Stomach (tissue), 9 donors: ENCODE results near the gene MEIOC. TPM values are rescaled to one million over a fixed set of nuclear protein-coding genes. Genes with fewer than 3 reads are reported as not detected.
A peak's percentile ranks its signal among the peaks of the same experiment; 100 is the strongest.

Experiments
- DNase-seq, 2 donors: peaks; one replicate each; pipeline versions ENCODE4 v3.0.0 to v3.0.0-alpha.2; 2013 to 2019
- H3K27ac ChIP-seq, 5 donors: fragments of 200-600 bp in 4 of 5; sonication (generic) in 4 of 5; one replicate each; pipeline ENCODE4 v1.5.1; 2013 to 2019; ENCODE audit warnings: mild to moderate bottlenecking in 1 of 5, moderate library complexity in 1 of 5
- H3K27me3 ChIP-seq, 3 donors: fragments of 200-600 bp; sonication (generic); one replicate each; pipeline ENCODE4 v1.5.1; 2017 to 2019; ENCODE audit warnings: mixed run types in 1 of 3
- H3K36me3 ChIP-seq, 4 donors: fragments of 200-600 bp; sonication (generic); 1 replicate in 3 of 4; 2 replicates in 1 of 4; pipeline ENCODE4 v1.5.1; 2016 to 2019
- H3K4me1 ChIP-seq, 4 donors: fragments of 200-600 bp; sonication (generic); one replicate each; pipeline ENCODE4 v1.5.1; 2016 to 2019
- H3K4me3 ChIP-seq, 4 donors: fragments of 200-600 bp; sonication (generic) in 3 of 4; one replicate each; pipeline ENCODE4 v1.5.1; 2016 to 2019; ENCODE audit warnings: mild to moderate bottlenecking in 1 of 4
- H3K9me3 ChIP-seq, 4 donors: fragments of 200-600 bp; sonication (generic); one replicate each; pipeline ENCODE4 v1.5.1; 2016 to 2019
- EP300 ChIP-seq: sonication (generic); formaldehyde crosslinking; IDR thresholded peaks from one replicate; pipeline ENCODE4 v1.6.1; 2017; ENCODE audit warnings: antibody characterized with exemption
- POLR2A ChIP-seq, 4 donors: fragments of 450-650 bp; IDR thresholded peaks; one replicate each; pipeline ENCODE4 v1.6.1; 2016; ENCODE audit warnings: antibody characterized with exemption in 4 of 4, control low read depth in 2 of 4, mild to moderate bottlenecking in 1 of 4, moderate library complexity in 1 of 4
- POLR2AphosphoS5 ChIP-seq, 3 donors: sonication (generic); formaldehyde crosslinking; IDR thresholded peaks; one replicate each; pipeline ENCODE4 v1.6.1; 2016; ENCODE audit warnings: antibody characterized with exemption in 3 of 3
- WGBS, 5 donors: extraction: QIAGEN DNeasy Blood & Tissue Kit in 3 of 5; methylation state at CpG; one replicate each; pipeline versions ENCODE4 v1.1.5 to v1.1.7; 2013 to 2018; 5-methylcytosine and 5-hydroxymethylcytosine counted together
- intact Hi-C: fragments of 100-400 bp; cut with DNase I; formaldehyde crosslinking; loops from one replicate; pipeline ENCODE4 v1.15.1; 2023; ENCODE audit warnings: low total_unique reads
- polyA plus RNA-seq, 3 donors: library from polyadenylated mRNA; stranded (reverse); fragments of 200-250 nt; gene quantifications; one replicate each; pipeline ENCODE4 v1.2.3, GENCODE V29; 2013
- total RNA-seq, 5 donors: library from RNA; depleted of rRNA; stranded (reverse); fragments of >200 nt; gene quantifications; one replicate each; pipeline versions ENCODE4 v1.1.0 to v1.2.3, GENCODE V29; 2014 to 2016
- TF ChIP-seq, protein P1 (sequence below), 7 experiments: fragments of 450-650 bp in 4 of 7; fragments of 200-600 bp in 3 of 7; sonication (generic) in 3 of 7; IDR thresholded peaks; one replicate each; pipeline ENCODE4 v1.5.1; 2016 to 2019; ENCODE audit warnings: antibody characterized with exemption in 7 of 7, control low read depth in 2 of 7, mild to moderate bottlenecking in 1 of 7
- donor health status: healthy with polysubstance abuse.
- donor health status: Bipolar disorder and iron deficiency.
- donor health status: healthy.

MEIOC gene
- total and polyA plus RNA-seq, 8 donors = 0.03 TPM; not detected in 7

DNA sequence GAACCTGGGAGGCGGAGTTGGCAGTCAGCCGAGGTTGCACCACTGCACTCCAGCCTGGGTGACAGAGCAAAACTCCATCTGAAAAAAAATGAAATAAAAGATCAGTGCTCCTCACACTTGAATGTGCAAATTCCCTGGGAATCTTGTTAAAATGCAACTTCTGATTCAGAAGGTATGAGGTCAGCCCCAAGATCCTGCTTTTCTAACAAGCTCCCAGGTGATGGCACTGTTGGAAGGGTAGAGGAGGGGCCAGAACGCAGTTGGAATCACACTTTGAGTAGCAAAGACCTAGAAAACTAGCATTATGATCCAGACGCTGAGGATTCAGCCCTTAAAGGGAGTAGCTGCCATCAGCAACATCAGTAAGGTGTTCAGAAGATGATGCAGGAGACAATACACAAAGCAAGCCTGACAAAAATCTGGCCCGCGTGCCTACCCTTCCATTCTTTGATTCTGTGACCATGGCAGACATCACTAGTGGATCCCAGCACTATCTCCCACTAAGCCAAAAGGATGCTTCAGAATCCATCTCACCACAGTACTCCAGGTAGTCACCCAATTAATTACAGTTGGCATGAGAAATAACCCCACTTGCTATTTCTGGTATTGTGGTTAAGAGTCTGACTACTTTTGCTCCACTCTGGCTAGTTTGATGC lies 33.1 kb upstream of the MEIOC start:
- no peaks in the 10 kb centered on the region for H3K36me3 ChIP-seq
- H3K27ac ChIP-seq = no peak overlapping the region
- no peak overlapping the region for H3K4me3 ChIP-seq
- 74 to 91% (median 81%) methylated on average over 6 of the region's 6 CpGs for WGBS, 5 donors
- intact Hi-C loops = no loop called here
- peaks cover 0 to 2% (median 0%) of the 10 kb centered on the region in 4 donors for H3K4me1 ChIP-seq
- H3K27me3 ChIP-seq = peaks cover 0 to 18% (median 0%) of the 10 kb centered on the region in 3 donors
- TF ChIP-seq EP300 = no peak
- no peak for TF ChIP-seq POLR2A (IDR thresholded peaks at IDR 0.05)
- TF ChIP-seq, protein P1, sequence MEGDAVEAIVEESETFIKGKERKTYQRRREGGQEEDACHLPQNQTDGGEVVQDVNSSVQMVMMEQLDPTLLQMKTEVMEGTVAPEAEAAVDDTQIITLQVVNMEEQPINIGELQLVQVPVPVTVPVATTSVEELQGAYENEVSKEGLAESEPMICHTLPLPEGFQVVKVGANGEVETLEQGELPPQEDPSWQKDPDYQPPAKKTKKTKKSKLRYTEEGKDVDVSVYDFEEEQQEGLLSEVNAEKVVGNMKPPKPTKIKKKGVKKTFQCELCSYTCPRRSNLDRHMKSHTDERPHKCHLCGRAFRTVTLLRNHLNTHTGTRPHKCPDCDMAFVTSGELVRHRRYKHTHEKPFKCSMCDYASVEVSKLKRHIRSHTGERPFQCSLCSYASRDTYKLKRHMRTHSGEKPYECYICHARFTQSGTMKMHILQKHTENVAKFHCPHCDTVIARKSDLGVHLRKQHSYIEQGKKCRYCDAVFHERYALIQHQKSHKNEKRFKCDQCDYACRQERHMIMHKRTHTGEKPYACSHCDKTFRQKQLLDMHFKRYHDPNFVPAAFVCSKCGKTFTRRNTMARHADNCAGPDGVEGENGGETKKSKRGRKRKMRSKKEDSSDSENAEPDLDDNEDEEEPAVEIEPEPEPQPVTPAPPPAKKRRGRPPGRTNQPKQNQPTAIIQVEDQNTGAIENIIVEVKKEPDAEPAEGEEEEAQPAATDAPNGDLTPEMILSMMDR (IDR thresholded peaks at IDR 0.05) = no peak
- no peak for TF ChIP-seq POLR2AphosphoS5 (IDR thresholded peaks at IDR 0.05)
- no peaks in the 10 kb centered on the region for H3K9me3 ChIP-seq
- no peak for DNase-seq

DNA sequence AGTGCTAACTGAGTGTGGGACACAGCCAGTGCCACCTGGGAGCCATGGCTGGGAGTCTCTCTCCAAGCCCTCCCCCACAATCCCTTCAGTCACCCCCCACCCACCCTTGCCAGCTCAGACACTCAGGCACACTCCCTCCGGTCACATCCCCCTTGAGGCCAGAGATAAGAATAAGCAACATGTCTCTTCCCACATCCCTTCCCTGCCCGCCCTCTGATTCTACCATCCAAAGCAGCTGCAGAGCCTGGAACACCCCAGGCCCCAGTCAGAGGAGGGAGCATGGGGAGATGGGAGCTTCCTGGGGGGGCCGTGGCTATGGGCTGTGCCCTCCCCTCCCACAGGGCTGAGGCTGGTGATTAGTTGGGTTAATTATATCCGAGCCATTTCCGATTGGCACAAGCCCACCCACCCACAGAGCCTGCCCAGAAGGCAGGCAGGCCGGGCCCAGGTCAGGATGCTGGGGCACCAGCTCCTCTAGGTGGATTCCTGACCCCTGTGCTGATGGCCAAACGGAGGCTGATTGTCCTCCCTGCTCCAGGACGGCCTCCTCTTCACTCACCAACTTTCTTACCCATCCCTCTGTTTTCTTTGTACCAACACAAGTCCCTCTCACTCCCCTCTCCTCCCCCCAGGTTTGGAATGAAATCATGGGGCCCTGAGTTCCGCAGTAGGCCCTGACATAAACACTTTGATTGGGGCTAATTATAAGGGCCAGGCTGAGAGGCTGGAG lies 28.6 kb upstream of the MEIOC start:
- intact Hi-C loops = no loop called here
- no peak overlapping the region for H3K4me3 ChIP-seq
- H3K9me3 ChIP-seq = no peaks in the 10 kb centered on the region
- DNase-seq = no peak
- H3K27me3 ChIP-seq = peaks cover 0 to 26% (median 0%) of the 10 kb centered on the region in 3 donors
- TF ChIP-seq POLR2AphosphoS5 (IDR thresholded peaks at IDR 0.05) = no peak
- TF ChIP-seq, protein P1 (IDR thresholded peaks at IDR 0.05) = no peak
- no peak for TF ChIP-seq POLR2A (IDR thresholded peaks at IDR 0.05)
- no peak for TF ChIP-seq EP300
- H3K36me3 ChIP-seq = no peaks in the 10 kb centered on the region
- H3K4me1 ChIP-seq = peaks cover 0 to 4% (median 0%) of the 10 kb centered on the region in 4 donors
- 78 to 88% (median 81%) methylated on average over 7 to 9 of the region's 9 CpGs for WGBS, 5 donors
- H3K27ac ChIP-seq = peak overlapping the region in 1 of 5 donors; percentile 38

DNA sequence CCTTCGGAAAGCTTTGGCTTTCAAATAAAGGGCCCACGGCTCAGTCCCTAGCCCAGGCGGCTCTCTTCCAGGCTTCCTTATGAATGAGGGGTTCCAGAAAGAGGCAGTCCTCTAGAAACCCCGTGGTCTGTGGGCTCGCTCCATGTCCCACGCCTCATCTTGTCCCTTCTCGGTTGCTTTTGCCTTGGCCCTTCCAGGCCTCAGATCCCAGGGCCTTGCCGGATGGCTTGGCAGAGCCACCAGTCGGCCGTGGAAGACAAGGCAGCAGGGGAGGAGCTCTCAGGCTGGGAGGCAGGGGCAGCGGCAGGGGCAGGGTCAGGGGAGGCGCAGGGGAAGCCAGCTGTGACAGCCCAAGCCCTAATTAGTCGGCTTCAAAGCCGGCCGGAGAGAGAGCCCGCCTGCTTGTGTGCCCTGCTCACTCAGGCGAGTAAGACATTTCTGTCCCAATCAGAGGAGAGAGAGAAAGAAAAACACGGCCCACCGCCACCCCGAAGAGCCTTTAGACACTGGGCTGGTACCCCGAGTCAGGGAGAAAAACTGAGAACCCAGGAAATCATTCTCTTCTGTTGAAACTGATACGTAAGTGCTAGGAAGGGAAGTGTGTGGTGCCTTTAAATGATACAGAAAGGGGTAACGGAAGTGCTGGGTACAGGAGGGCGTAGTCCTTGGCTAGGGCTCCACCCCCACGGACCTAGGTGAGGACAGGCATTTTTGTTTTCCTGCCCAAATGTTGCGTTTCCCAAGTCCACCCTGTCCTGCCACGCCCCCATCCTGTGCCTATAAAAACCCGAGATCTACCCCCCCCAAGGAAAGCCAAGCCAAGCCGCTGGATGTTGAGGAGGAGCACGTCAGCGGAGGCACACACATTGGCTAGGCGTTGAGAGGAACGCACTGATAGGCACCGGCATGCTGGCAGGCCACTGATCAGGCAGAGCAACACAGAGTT lies 27.8 kb upstream of the MEIOC start:
- Histone ChIP-seq H3K27me3 (peaks cover 0 to 26% (median 0%) of the 10 kb centered on the region in 3 donors), H3K4me3 (no peak overlapping the region), H3K4me1 (peaks cover 0 to 4% (median 0%) of the 10 kb centered on the region in 4 donors), H3K9me3 (no peaks in the 10 kb centered on the region), H3K36me3 (no peaks in the 10 kb centered on the region), H3K27ac (peak overlapping the region in 1 of 5 donors; percentile 38)
- no peak for TF ChIP-seq EP300
- no peak for TF ChIP-seq POLR2AphosphoS5 (IDR thresholded peaks at IDR 0.05)
- TF ChIP-seq POLR2A (IDR thresholded peaks at IDR 0.05) = no peak
- WGBS, 5 donors = 57 to 65% (median 60%) methylated on average over 33 to 34 of the region's 34 CpGs
- DNase-seq = peak in 1 of 2 donors; percentile 73
- intact Hi-C loops = no loop called here

DNA sequence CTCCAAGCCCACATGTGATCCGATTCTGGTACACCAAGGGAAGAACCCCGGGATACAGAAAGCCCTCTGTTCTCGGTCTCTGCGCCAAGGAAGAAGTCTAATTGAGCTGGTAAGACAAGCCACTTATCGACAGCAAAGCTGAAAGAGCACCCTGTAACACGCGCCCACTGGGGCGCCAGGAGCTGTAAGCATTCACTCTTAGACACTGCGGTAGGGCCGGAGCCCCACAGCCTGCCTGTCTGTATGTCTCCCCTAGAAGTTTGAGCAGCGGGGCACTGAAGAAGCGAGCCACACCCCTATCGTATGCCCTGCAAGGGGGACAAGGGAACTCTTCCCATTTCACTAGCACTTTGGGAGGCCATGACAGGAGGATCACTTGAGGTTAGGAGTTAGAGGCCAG lies 27.0 kb upstream of the MEIOC start:
- intact Hi-C loops = no loop called here
- Histone ChIP-seq H3K4me3 (no peak overlapping the region), H3K36me3 (no peaks in the 10 kb centered on the region), H3K9me3 (no peaks in the 10 kb centered on the region), H3K4me1 (peaks cover 0 to 4% (median 0%) of the 10 kb centered on the region in 4 donors), H3K27ac (no peak overlapping the region), H3K27me3 (peaks cover 0 to 26% (median 0%) of the 10 kb centered on the region in 3 donors)
- no peak for DNase-seq
- TF ChIP-seq POLR2AphosphoS5 (IDR thresholded peaks at IDR 0.05) (no peak), EP300 (no peak), POLR2A (IDR thresholded peaks at IDR 0.05) (no peak)
- TF ChIP-seq, protein P1 (IDR thresholded peaks at IDR 0.05) = no peak
- WGBS, 5 donors = 85 to 95% (median 94%) methylated on average over 13 of the region's 13 CpGs
